Chondrocyte (in vitro differentiated cells): Measurements from ENCODE around the gene ATN1. TPM values are rescaled to one million over a fixed set of nuclear protein-coding genes. Genes with fewer than 3 reads are reported as not detected.
"Not testable (repeated sequence)": the region's sequence is repeated elsewhere in the genome, so short reads cannot be mapped to it uniquely, and the experiment has no call there.

Source experiments
- DNase-seq: peaks from one replicate; pipeline ENCODE4 v3.0.0; 2021; ENCODE audit warnings: mixed read lengths, low spot score
- H3K27ac Mint-ChIP-seq: one replicate; pipeline ENCODE4 v1.8.0; 2021; ENCODE audit warnings: mild to moderate bottlenecking, moderate library complexity, mixed read lengths; ENCODE audit not compliant: unreplicated experiment
- H3K27me3 Mint-ChIP-seq: 2 replicates; pipeline ENCODE4 v1.8.0; 2021; ENCODE audit warnings: low read depth, mixed read lengths
- H3K36me3 Mint-ChIP-seq: 2 replicates; pipeline ENCODE4 v1.8.0; 2021; ENCODE audit warnings: low read depth, mixed read lengths
- H3K4me1 Mint-ChIP-seq: 2 replicates; pipeline ENCODE4 v1.8.0; 2021; ENCODE audit warnings: low read depth, mild to moderate bottlenecking, mixed read lengths
- H3K4me3 Mint-ChIP-seq: one replicate; pipeline ENCODE4 v1.8.0; 2021; ENCODE audit warnings: mild to moderate bottlenecking, moderate library complexity, mixed read lengths; ENCODE audit not compliant: unreplicated experiment
- H3K9me3 Mint-ChIP-seq: 2 replicates; pipeline ENCODE4 v1.8.0; 2021; ENCODE audit warnings: low read depth, mixed read lengths
- CTCF ChIP-seq: fragments of 200-600 bp; sonication (generic); IDR thresholded peaks from 2 replicates; pipeline ENCODE4 v1.5.0; 2021; ENCODE audit warnings: antibody characterized with exemption, mild to moderate bottlenecking, moderate library complexity
- total RNA-seq: library from RNA; stranded (reverse); gene quantifications from 3 replicates; pipeline ENCODE4 v1.2.1, GENCODE V29; 2021

The ATN1 gene
- total RNA-seq, 1 donor from 2014 or later: 103 TPM

DNA sequence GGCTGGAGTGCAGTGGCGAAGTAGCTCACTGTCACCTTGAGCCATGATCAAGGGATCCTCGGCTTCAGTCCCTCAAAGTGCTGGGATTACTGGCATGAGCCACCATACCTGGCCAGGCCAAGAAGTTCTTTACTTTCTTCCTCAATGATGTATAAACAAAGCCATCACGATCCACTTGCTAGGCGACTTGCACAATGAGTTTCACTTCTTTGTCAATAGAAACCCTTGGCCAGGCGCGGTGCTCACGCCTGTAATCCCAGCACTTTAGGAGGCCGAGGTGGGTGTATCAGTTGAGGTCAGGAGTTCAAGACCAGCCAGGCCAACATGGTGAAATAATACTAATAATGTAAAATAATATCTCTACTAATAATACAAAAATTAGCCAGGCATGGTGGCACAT, 40.3 kb upstream of the ATN1 start:
- H3K4me1 Mint-ChIP-seq: peaks cover 13% of the 10 kb centered on the region

DNA sequence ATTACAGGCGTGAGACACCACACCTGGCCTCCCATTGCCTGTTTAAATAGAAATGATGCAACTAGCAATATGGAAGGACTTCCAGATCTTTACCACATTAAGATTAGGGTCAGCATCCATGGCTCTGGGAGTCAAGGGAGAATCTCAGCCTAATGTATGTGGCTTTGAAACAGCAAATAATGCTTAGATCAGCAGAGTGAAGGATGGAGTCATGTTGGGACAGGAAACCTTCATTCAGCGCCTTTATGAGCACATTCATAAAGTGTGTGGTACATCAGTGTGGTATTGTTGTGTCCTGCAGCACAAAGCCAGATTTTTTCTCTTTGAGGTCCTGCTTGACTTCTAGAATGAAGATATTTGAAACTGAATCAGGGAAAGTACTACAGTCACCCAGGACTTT, 39.4 kb upstream of the ATN1 start:
- Mint-ChIP-seq H3K27ac (no peak overlapping the region), H3K4me3 (no peak overlapping the region), H3K27me3 (no peaks in the 10 kb centered on the region), H3K36me3 (peaks cover 1% of the 10 kb centered on the region), H3K4me1 (peaks cover 15% of the 10 kb centered on the region), H3K9me3 (no peaks in the 10 kb centered on the region)
- TF ChIP-seq CTCF: no peak
- DNase-seq: no peak

More for the DNA sequence above, 40.3 kb upstream of the ATN1 start:
- no peaks in the 10 kb centered on the region for H3K9me3 Mint-ChIP-seq
- H3K4me3 Mint-ChIP-seq: no peak overlapping the region
- no peak overlapping the region for H3K27ac Mint-ChIP-seq
- H3K27me3 Mint-ChIP-seq: no peaks in the 10 kb centered on the region
- no peak for TF ChIP-seq CTCF
- DNase-seq: peak; percentile 15
- H3K36me3 Mint-ChIP-seq: peaks cover 2% of the 10 kb centered on the region

GRCh38 chr12:6888794-6889193, 39.0 kb upstream of the ATN1 start:
- H3K4me1 Mint-ChIP-seq: peaks cover 15% of the 10 kb centered on the region
- DNase-seq: peak; percentile 9
- not testable (repeated sequence) for H3K27ac Mint-ChIP-seq, H3K36me3 Mint-ChIP-seq, H3K4me3 Mint-ChIP-seq, H3K27me3 Mint-ChIP-seq, H3K9me3 Mint-ChIP-seq

GRCh38 chr12:6889775-6890573, 37.8 kb upstream of the ATN1 start:
- peak overlapping the region; percentile 72 for H3K4me3 Mint-ChIP-seq
- not testable (repeated sequence) for H3K27me3 Mint-ChIP-seq, H3K36me3 Mint-ChIP-seq, H3K9me3 Mint-ChIP-seq
- peak overlapping the region; percentile 92 for H3K27ac Mint-ChIP-seq
- peak; percentile 37 for DNase-seq
- H3K4me1 Mint-ChIP-seq: peaks cover 15% of the 10 kb centered on the region

- peaks cover 18% of the 10 kb centered on the region for H3K4me1 Mint-ChIP-seq
- H3K4me3 Mint-ChIP-seq: peak overlapping the region; percentile 72
- H3K9me3 Mint-ChIP-seq: no peaks in the 10 kb centered on the region
- H3K27me3 Mint-ChIP-seq: no peaks in the 10 kb centered on the region
- peak; percentile 99 for DNase-seq
- TF ChIP-seq CTCF: peak; percentile 92
- H3K27ac Mint-ChIP-seq: peak overlapping the region; percentile 92
- H3K36me3 Mint-ChIP-seq: no peaks in the 10 kb centered on the region
Observed at GRCh38 chr12:6890789-6891645, 36.7 kb upstream of the ATN1 start.

GRCh38 chr12:6891646-6892001, 36.1 kb upstream of the ATN1 start:
- Mint-ChIP-seq H3K4me1 (peaks cover 24% of the 10 kb centered on the region), H3K27ac (peak overlapping the region; percentile 92), H3K27me3 (no peaks in the 10 kb centered on the region), H3K9me3 (no peaks in the 10 kb centered on the region), H3K36me3 (no peaks in the 10 kb centered on the region), H3K4me3 (peak overlapping the region; percentile 72)
- TF ChIP-seq CTCF: no peak
- DNase-seq: peak; percentile 34

GRCh38 chr12:6892683-6893082, 35.1 kb upstream of the ATN1 start:
- peaks cover 28% of the 10 kb centered on the region for H3K4me1 Mint-ChIP-seq
- not testable (repeated sequence) for H3K27ac Mint-ChIP-seq, H3K4me3 Mint-ChIP-seq, H3K36me3 Mint-ChIP-seq, H3K9me3 Mint-ChIP-seq, H3K27me3 Mint-ChIP-seq
- DNase-seq: peak; percentile 1
